Measurements from ENCODE around the gene ETF1.

The ETF1 gene

GRCh38 chr5:138542956-138543729 is at the start of gene ETF1:
ETF1 (minus strand) TSS chr5:138543236; CDS start chr5:138542918, 318 bp downstream.
- DNase-seq, result peak; percentile 100

GRCh38 chr5:138588013-138588788 is 45.2 kb upstream of the ETF1 start:
- no peak for DNase-seq

GRCh38 chr5:138585157-138585556 is 42.1 kb upstream of the ETF1 start:
- no peak for DNase-seq

GRCh38 chr5:138583984-138584637 is 41.1 kb upstream of the ETF1 start:
- DNase-seq, result no peak

- no peak for DNase-seq
Observed at GRCh38 chr5:138582959-138583358, 39.9 kb upstream of the ETF1 start.

- no peak for DNase-seq
Observed at GRCh38 chr5:138580777-138581176, 37.7 kb upstream of the ETF1 start.

GRCh38 chr5:138580001-138580400 is 37.0 kb upstream of the ETF1 start:
- no peak for DNase-seq

- no peak for DNase-seq
Observed at GRCh38 chr5:138579517-138579863, 36.5 kb upstream of the ETF1 start.

- DNase-seq, result no peak
Observed at GRCh38 chr5:138577452-138577851, 34.4 kb upstream of the ETF1 start.

GRCh38 chr5:138575194-138576015 is 32.4 kb upstream of the ETF1 start, which contains the start of gene HSPA9:
HSPA9 (minus strand) TSS chr5:138575401; CDS start chr5:138575318, 83 bp downstream.
- peak; percentile 100 for DNase-seq

- DNase-seq, result no peak
Observed at GRCh38 chr5:138574744-138575193, 31.7 kb upstream of the ETF1 start.

GRCh38 chr5:138573949-138574670 is 31.1 kb upstream of the ETF1 start:
- peak; percentile 29 for DNase-seq

- DNase-seq, result no peak
Observed at GRCh38 chr5:138573223-138573622, 30.2 kb upstream of the ETF1 start.

- DNase-seq, result no peak
Observed at GRCh38 chr5:138570871-138571270, 27.8 kb upstream of the ETF1 start.

- no peak for DNase-seq
Observed at GRCh38 chr5:138569782-138570181, 26.7 kb upstream of the ETF1 start.

- DNase-seq, result no peak
Observed at GRCh38 chr5:138568061-138568824, 25.2 kb upstream of the ETF1 start.

GRCh38 chr5:138566792-138567191 is 23.8 kb upstream of the ETF1 start:
- DNase-seq, result no peak

GRCh38 chr5:138565100-138565821 is 22.2 kb upstream of the ETF1 start:
- no peak for DNase-seq

GRCh38 chr5:138564242-138564641 is 21.2 kb upstream of the ETF1 start:
- DNase-seq, result no peak

- no peak for DNase-seq
Observed at GRCh38 chr5:138563340-138564118, 20.5 kb upstream of the ETF1 start.
